HG02938 (cell line): ENCODE measurements around the gene STK17B.
"Not testable (repeated sequence)": the region's sequence is repeated elsewhere in the genome, so short reads cannot be mapped to it uniquely, and the experiment has no call there.

ENCODE experiments used
- ATAC-seq: cut with Tn5 transposase; IDR thresholded peaks from one replicate; pipeline ENCODE4 v1.9.1; 2021; ENCODE audit warnings: mild to moderate bottlenecking, moderate library complexity; ENCODE audit not compliant: unreplicated experiment

The STK17B gene

GRCh38 chr2:196171248-196171871 lies at the start of gene STK17B:
TSS of gene STK17B (minus strand) at chr2:196171578. CDS start at chr2:196163383, 8,195 bp downstream.
- ATAC-seq = peak; percentile 45

GRCh38 chr2:196220671-196221070 lies 49.3 kb upstream of the STK17B start:
- no peak for ATAC-seq

GRCh38 chr2:196219671-196220070 lies 48.3 kb upstream of the STK17B start:
- no peak for ATAC-seq

GRCh38 chr2:196218106-196218505 lies 46.7 kb upstream of the STK17B start:
- no peak for ATAC-seq

GRCh38 chr2:196217116-196217515 lies 45.7 kb upstream of the STK17B start:
- ATAC-seq = peak; percentile 61

- ATAC-seq = no peak
Observed at GRCh38 chr2:196215376-196215775, 44.0 kb upstream of the STK17B start.

GRCh38 chr2:196214156-196214555 lies 42.8 kb upstream of the STK17B start:
- ATAC-seq = no peak

- no peak for ATAC-seq
Observed at GRCh38 chr2:196213252-196213980, 42.0 kb upstream of the STK17B start.

GRCh38 chr2:196208915-196209314 lies 37.5 kb upstream of the STK17B start:
- no peak for ATAC-seq

GRCh38 chr2:196206804-196207203 lies 35.4 kb upstream of the STK17B start:
- no peak for ATAC-seq

- ATAC-seq = no peak
Observed at GRCh38 chr2:196205881-196206435, 34.6 kb upstream of the STK17B start.

GRCh38 chr2:196205011-196205766 lies 33.8 kb upstream of the STK17B start:
- no peak for ATAC-seq

GRCh38 chr2:196201229-196202009 lies 30.0 kb upstream of the STK17B start:
- ATAC-seq = no peak

- ATAC-seq = peak; percentile 98
Observed at GRCh38 chr2:196200557-196200956, 29.2 kb upstream of the STK17B start.

GRCh38 chr2:196195758-196196157 lies 24.4 kb upstream of the STK17B start:
- ATAC-seq = no peak

- ATAC-seq = no peak
Observed at GRCh38 chr2:196195302-196195701, 23.9 kb upstream of the STK17B start.

GRCh38 chr2:196191541-196191940 lies 20.2 kb upstream of the STK17B start:
- ATAC-seq = no peak

- ATAC-seq = no peak
Observed at GRCh38 chr2:196187898-196188458, 16.6 kb upstream of the STK17B start.

GRCh38 chr2:196187175-196187700 lies 15.9 kb upstream of the STK17B start:
- ATAC-seq = not testable (repeated sequence)
